ENCODE measurements around the gene SUGT1.

The SUGT1 gene

DNA sequence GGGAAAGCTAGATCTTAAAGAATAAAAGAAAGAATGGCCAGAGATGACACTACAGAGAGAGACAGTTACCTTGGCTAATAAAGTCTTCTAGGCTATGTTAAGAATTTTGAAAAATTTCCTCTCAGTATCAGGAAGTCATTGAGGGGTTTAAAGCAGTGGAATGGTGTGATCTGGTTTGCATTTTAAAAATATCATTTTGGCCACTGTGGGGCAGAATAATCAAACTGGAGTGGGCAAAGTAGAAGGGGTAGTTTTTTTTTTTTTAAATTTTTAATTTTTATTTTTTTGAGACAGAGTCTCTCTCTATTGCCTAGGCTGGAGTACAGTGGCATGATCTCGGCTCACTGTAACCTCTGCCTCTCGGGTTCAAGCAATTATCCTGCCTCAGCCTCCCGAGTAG, 91.4 kb downstream of the SUGT1 start:
- H3K79me2 ChIP-seq (ENCODE audit: insufficient read depth, low read length), result no peaks in the 10 kb centered on the region
- no peaks in the 10 kb centered on the region for H3F3A ChIP-seq (ENCODE audit: insufficient read depth)
- H3K9ac ChIP-seq (ENCODE audit: low read length), result no peak overlapping the region
- no peaks in the 10 kb centered on the region for H4K20me1 ChIP-seq (ENCODE audit: low read depth, low read length)
- H3K9me3 ChIP-seq (ENCODE audit: insufficient read depth, low read length), result no peaks in the 10 kb centered on the region
- TF ChIP-seq EZH2phosphoT487 (conservative IDR thresholded peaks at IDR 0.05; ENCODE audit: low read length), result no peak
- TF ChIP-seq, protein P1, sequence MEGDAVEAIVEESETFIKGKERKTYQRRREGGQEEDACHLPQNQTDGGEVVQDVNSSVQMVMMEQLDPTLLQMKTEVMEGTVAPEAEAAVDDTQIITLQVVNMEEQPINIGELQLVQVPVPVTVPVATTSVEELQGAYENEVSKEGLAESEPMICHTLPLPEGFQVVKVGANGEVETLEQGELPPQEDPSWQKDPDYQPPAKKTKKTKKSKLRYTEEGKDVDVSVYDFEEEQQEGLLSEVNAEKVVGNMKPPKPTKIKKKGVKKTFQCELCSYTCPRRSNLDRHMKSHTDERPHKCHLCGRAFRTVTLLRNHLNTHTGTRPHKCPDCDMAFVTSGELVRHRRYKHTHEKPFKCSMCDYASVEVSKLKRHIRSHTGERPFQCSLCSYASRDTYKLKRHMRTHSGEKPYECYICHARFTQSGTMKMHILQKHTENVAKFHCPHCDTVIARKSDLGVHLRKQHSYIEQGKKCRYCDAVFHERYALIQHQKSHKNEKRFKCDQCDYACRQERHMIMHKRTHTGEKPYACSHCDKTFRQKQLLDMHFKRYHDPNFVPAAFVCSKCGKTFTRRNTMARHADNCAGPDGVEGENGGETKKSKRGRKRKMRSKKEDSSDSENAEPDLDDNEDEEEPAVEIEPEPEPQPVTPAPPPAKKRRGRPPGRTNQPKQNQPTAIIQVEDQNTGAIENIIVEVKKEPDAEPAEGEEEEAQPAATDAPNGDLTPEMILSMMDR (IDR thresholded peaks at IDR 0.05; ENCODE audit: insufficient read depth, low read length, poor library complexity, severe bottlenecking), result no peak
- no peaks in the 10 kb centered on the region for H3K27me3 ChIP-seq (ENCODE audit: low read length)
- no peaks in the 10 kb centered on the region for H3K9me2 ChIP-seq (replicated peaks; ENCODE audit: insufficient read depth, low read length)
- H3K27ac ChIP-seq (ENCODE audit: low read depth, low read length), result no peak overlapping the region
- no peak overlapping the region for H3K4me2 ChIP-seq (ENCODE audit: low read depth, low read length, poor library complexity, severe bottlenecking)
- H3K4me3 ChIP-seq (ENCODE audit: insufficient read depth, low read length, poor library complexity, severe bottlenecking), result no peak overlapping the region
- no peak overlapping the region for H2AFZ ChIP-seq (ENCODE audit: low read depth, low read length, severe bottlenecking)
- no peaks in the 10 kb centered on the region for H3K36me3 ChIP-seq (ENCODE audit: low read length)

DNA sequence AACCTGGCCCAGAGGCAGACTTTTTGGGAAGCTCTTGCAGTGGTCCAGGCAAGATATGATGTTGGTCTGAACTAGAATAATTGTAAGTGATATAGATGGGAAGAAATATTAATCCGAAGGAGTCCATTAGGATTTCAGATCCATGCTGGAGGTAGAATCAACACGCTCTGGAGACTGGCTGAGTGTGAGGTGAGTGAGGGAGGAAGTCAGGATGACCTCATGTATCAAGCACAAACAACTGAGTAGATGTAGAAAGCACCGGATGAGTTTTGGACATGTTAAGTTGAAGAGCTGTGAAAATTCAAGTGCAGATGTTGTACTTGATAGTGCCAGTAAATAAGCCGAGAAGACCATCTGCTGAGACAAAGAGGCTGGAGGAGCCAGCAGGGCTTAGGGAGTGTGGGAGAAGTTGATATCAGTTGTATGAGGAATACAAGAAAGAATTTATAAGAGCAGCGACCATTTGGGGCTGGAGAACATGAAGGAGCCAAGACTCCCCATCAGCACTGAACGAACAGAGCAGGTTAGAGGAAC, 92.3 kb downstream of the SUGT1 start:
- H3K9me3 ChIP-seq (ENCODE audit: insufficient read depth, low read length), result no peaks in the 10 kb centered on the region

DNA sequence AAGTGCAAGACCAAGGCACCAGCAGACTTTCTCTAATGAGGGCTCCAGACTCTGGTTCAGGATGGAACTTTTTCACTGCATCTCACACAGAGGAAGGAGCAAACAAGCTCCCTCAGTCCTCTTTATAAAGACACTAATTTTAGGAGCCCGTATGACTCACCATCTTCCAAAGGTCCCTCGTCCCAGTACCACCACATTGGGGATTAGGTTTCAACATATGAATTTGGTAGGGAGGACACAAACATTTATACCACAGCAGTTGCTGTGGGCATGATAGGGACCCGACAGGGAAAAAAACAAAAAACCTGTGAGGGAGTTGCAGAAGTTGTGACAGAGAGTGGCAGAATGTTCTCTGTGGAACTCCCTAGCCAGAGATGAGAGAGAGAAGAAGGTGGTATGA, 93.5 kb downstream of the SUGT1 start:
- Histone ChIP-seq H3F3A (ENCODE audit: insufficient read depth) (no peaks in the 10 kb centered on the region), H3K79me2 (ENCODE audit: insufficient read depth, low read length) (no peaks in the 10 kb centered on the region), H3K36me3 (ENCODE audit: low read length) (no peaks in the 10 kb centered on the region), H3K27ac (ENCODE audit: low read depth, low read length) (no peak overlapping the region), H3K27me3 (ENCODE audit: low read length) (no peaks in the 10 kb centered on the region), H3K9ac (ENCODE audit: low read length) (no peak overlapping the region), H3K9me2 (replicated peaks; ENCODE audit: insufficient read depth, low read length) (no peaks in the 10 kb centered on the region), H2AFZ (ENCODE audit: low read depth, low read length, severe bottlenecking) (no peak overlapping the region), H3K4me3 (ENCODE audit: insufficient read depth, low read length, poor library complexity, severe bottlenecking) (no peak overlapping the region), H4K20me1 (ENCODE audit: low read depth, low read length) (no peaks in the 10 kb centered on the region), H3K9me3 (ENCODE audit: insufficient read depth, low read length) (no peaks in the 10 kb centered on the region), H3K4me2 (ENCODE audit: low read depth, low read length, poor library complexity, severe bottlenecking) (no peak overlapping the region)
- TF ChIP-seq, protein P1 (IDR thresholded peaks at IDR 0.05; ENCODE audit: insufficient read depth, low read length, poor library complexity, severe bottlenecking), result no peak

More for the DNA sequence above, 92.3 kb downstream of the SUGT1 start:
- Histone ChIP-seq H2AFZ (ENCODE audit: low read depth, low read length, severe bottlenecking) (no peak overlapping the region), H3K79me2 (ENCODE audit: insufficient read depth, low read length) (no peaks in the 10 kb centered on the region), H3K36me3 (ENCODE audit: low read length) (no peaks in the 10 kb centered on the region), H3K4me2 (ENCODE audit: low read depth, low read length, poor library complexity, severe bottlenecking) (no peak overlapping the region), H4K20me1 (ENCODE audit: low read depth, low read length) (no peaks in the 10 kb centered on the region), H3K27me3 (ENCODE audit: low read length) (no peaks in the 10 kb centered on the region), H3F3A (ENCODE audit: insufficient read depth) (no peaks in the 10 kb centered on the region), H3K9me2 (replicated peaks; ENCODE audit: insufficient read depth, low read length) (no peaks in the 10 kb centered on the region), H3K9ac (ENCODE audit: low read length) (no peak overlapping the region), H3K27ac (ENCODE audit: low read depth, low read length) (no peak overlapping the region), H3K4me3 (ENCODE audit: insufficient read depth, low read length, poor library complexity, severe bottlenecking) (no peak overlapping the region)
- no peak for TF ChIP-seq EZH2phosphoT487 (conservative IDR thresholded peaks at IDR 0.05; ENCODE audit: low read length)
- TF ChIP-seq, protein P1 (IDR thresholded peaks at IDR 0.05; ENCODE audit: insufficient read depth, low read length, poor library complexity, severe bottlenecking), result no peak
